Measurements from ENCODE around the gene PIGU.
"Not testable (repeated sequence)": the region's sequence is repeated elsewhere in the genome, so short reads cannot be mapped to it uniquely, and the experiment has no call there.

Gene PIGU

DNA sequence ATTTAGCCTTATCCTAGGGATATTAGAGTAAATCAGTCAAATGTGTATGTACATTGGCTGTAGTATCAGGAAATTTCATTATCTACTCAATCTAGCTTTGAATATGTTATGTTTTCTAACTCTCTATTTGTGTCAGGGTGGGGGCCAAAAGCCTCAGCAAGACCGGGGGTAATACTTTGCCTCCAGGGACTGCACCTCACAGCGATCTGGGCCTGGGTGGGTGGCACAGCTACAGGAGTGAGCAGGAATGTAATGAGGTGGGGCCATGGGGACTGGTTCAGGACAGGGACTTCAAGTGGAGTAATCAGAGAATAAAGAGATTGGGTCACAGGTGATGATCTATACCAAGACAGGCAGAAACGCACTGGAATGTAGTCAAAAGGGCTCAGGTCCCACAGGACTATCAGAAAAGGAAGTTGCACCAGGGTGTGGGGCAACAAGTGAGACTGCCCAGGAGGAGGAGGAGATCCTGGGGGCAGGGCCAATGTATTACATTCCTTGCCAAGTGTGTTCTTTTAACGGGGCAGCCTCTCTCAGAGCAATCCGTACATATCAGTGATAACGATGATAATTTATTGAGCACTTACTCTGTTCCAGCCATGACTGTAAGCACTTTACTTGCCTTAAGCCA is 54.0 kb downstream of the PIGU start:
- DNase-seq (ENCODE audit: low read depth in 3 of 3) = no peak

- DNase-seq (ENCODE audit: low read depth in 3 of 3) = no peak
Measured at GRCh38 chr20:34621383-34622367, 55.2 kb downstream of the PIGU start.

- no peak for DNase-seq (ENCODE audit: low read depth in 3 of 3)
Measured at GRCh38 chr20:34621036-34621343, 55.9 kb downstream of the PIGU start.

GRCh38 chr20:34618676-34619075 is 58.2 kb downstream of the PIGU start:
- DNase-seq (ENCODE audit: low read depth in 3 of 3) = no peak

DNA sequence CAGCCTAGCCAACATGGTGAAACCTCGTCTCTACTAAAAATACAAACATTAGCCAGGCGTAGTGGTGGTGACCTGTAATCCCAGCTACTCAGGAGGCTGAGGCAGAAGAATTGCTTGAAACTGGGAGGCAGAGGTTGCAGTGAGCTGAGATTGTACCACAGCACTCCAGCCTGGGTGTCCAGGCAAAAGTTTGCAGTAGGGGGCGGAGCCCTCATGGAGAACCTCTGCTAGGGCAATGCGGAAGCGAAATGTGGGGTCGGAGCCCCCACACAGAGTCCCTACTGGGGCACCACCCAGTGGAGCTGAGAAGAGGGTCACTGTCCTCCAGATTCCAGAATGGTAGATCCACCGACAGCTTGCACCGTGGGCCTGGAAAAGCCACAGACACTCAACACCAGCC is 60.0 kb downstream of the PIGU start:
- not testable (repeated sequence) for DNase-seq (ENCODE audit: low read depth in 3 of 3)

GRCh38 chr20:34615477-34615876 is 61.4 kb downstream of the PIGU start:
- DNase-seq (ENCODE audit: low read depth in 3 of 3) = no peak

DNA sequence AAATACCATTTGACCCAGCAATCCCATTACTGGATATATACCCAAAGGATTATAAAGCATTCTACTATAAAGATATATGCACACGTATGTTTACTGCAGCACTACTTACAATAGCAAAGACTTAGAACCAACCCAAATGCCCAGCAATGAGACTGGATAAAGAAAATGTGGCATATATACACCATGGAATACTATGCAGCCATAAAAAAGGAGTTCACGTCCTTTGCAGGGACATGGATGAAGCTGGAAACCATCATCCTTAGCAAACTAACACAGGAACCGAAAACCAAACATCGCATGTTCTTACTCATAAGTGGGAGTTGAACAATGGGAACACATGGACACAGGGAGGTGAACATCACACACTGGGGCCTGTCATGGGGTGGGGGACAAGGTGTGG is 64.9 kb downstream of the PIGU start:
- DNase-seq (ENCODE audit: low read depth in 3 of 3) = not testable (repeated sequence)

DNA sequence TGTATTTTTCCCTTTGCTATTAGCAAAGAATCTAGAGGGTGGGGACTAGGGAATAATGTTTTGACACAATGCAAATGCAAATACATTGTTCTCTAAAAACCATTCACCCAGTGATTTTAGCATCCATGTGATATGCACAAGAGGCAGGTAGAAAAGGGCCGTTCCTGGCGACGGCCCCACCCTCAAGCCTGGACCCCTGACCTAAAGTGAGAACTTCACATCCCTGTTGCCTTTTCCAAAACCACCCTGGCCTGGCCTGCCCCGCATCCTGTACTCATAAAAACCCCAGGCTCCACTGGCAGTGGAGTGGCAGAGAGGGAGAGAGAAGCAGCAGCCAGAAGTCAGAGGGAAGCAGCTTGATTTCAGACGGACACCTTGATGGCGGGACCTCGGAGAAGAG is 69.8 kb downstream of the PIGU start:
- no peak for DNase-seq (ENCODE audit: low read depth in 3 of 3)

GRCh38 chr20:34604980-34605788 is 71.7 kb downstream of the PIGU start:
- DNase-seq (ENCODE audit: low read depth in 3 of 3) = no peak

DNA sequence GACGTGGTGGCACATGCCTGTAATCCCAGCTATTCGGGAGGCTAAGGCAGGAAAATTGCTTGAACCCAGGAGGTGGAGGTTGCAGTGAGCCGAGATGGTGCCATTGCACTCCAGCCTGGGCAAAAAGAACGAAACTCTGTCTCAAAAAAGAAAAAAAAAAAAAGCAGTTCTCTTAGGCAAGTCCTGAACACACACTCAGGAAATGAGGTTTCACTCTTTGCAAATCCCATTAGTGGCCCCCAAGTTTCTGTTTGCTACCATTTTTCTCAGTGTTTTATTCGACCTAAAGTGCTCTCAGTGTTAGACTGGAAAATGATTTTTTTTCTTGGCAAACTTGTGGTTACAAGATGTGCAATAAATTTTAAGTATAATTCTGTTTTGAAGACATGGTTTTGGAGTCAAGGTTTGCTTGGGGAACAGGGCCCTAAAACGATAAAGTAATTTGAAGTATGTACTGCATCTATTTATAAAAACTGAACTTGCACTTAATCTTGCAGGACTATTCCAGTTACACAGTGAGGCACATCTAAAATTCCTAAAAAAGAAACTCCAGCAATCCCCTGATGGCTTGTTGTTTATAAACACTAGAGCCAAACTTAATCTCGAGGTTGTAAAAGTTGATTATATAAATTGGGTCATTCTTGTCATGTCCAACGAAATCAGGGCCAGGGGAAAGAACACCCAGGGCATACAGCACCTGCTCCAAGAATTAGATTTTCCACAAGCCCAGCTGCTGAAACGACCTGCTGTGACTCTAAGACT is 75.8 kb downstream of the PIGU start:
- no peak for DNase-seq (ENCODE audit: low read depth in 3 of 3)

DNA sequence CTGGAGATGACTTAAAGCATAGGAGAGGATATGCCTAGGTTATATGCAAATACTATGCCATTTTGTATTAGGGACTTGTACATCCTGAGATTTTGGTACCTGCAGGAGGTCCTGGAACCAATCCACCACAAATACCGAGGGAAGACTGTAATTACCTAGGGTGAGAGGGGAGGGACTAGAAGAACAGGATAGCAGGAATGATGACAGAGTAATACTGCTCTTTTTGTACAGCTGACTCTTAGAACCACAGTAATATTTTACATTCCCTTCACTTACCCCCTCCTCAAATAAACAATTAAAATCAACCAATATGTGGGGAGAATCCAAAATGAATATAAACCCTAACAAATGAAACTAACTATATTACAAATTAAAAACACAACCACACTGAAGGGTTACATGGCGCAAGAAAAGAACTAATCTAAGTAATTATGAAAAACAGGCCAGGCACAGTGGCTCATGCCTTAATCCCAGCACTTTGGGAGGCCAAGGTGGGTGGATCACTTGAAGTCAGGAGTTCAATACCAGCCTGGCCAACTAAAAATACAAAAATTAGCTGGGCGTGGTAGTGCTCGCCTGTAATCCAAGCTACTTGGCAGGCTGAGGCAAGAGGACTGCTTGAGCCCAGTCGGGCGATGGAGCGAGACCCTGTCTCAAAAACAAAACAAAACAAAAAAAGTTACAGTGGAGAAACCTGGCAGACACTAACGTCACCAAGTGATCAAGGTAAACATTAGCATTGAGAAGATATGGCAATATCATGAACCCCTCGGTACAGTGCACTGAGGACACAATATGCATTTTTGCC is 81.3 kb downstream of the PIGU start:
- DNase-seq (ENCODE audit: low read depth in 3 of 3) = no peak

GRCh38 chr20:34586488-34587163 is 90.3 kb downstream of the PIGU start:
- no peak for DNase-seq (ENCODE audit: low read depth in 3 of 3)

- no peak for DNase-seq (ENCODE audit: low read depth in 3 of 3)
Measured at GRCh38 chr20:34585019-34585418, 91.9 kb downstream of the PIGU start.

DNA sequence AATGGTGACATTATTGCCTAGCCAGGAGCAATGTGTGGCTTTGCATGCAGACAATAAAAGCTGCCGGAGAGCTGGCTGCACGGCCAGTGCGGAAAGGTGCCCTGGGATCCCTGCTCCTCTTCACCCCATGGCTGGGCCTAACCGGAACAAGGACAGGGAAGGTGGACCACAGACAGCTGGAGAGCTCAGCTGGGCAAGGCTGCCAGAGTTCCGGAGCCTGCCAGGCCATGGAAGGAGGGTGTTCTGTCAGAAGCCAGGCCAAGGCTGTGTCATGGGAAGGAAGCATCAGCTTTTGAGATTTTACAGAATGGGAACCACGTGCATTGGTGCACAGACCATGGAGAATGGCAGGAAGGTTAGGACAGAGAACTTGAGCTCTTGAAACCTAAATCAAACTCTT is 93.3 kb downstream of the PIGU start:
- DNase-seq (ENCODE audit: low read depth in 3 of 3) = no peak

DNA sequence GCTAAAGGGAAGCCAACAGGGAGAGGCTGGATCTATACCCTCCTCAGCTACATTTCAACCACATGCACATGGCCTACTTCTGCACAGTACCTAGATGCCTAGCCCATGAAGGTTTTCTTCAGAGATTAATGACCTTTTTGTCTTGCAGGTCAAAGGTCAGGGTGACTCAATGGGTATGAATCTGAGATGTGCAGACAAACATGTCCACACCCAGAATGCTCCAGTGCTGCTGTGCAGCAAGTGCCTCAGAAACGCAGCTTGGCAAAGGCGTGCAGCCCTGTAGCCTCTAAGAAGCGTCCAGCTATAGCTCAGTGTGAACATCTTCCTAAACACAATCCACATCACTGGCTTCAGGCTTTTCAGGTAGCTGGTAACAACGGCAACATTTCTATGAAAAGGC is 94.0 kb downstream of the PIGU start:
- DNase-seq (ENCODE audit: low read depth in 3 of 3) = no peak

DNA sequence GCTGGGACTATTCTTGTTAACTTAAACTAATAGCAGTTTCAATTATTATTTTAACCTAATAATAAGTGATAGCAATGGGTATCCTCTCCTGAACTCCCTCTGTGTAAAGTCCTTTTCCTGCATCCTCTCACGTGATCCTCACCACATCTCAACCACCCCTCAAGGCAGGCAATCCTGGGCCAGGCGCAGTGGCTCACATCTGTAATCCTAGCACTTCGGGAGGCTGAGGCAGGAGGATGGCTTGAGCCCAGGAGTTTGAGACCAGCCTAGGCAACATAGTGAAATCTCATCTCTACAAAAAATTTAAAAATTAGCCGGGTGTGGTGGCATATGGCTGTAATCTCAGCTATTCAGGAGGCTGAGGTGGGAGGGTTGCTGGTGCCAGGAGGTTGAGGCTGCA is 94.7 kb downstream of the PIGU start:
- DNase-seq (ENCODE audit: low read depth in 3 of 3) = no peak

DNA sequence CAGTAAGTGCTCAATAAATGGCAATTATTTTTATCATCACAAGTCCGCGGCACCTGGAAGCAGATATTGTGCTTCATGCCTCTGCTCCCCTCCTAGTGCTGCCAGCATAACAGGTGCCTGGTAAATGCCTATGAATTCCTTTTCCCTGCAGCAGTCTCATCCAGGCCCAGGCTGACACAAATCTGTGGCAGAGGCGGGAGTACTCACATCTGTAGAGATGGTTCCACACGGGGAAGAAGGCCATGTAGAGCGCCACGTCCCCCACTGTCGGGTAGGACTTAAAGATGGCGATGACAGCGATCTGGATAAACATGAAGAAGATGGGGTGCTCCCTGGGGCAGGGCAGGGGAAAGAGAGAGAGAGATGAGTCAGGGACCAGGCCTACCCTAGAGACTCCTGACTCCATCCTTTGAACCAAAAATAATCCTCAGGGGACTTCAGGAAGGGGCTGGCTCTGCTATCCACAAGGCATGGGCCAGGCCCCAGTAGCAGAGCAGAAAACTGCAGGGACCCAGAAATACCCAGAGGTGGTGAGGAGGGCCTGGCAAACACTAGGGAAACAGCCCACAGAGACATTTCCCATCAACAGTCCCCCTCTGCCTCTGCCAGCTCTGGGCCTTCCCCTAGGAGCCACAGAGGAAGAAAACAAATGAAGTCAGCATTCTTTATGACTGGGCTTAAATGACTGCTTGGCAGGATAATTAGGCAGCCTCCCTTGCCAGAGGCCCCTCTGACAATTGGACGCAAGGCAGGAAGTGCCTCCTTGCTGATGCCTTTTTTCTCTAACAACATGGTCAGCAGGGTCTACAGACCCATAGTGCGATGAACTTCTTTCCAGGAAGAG is 95.3 kb downstream of the PIGU start:
- peak in 2 of 3 donors; percentile 17 to 38 for DNase-seq (ENCODE audit: low read depth in 3 of 3)

DNA sequence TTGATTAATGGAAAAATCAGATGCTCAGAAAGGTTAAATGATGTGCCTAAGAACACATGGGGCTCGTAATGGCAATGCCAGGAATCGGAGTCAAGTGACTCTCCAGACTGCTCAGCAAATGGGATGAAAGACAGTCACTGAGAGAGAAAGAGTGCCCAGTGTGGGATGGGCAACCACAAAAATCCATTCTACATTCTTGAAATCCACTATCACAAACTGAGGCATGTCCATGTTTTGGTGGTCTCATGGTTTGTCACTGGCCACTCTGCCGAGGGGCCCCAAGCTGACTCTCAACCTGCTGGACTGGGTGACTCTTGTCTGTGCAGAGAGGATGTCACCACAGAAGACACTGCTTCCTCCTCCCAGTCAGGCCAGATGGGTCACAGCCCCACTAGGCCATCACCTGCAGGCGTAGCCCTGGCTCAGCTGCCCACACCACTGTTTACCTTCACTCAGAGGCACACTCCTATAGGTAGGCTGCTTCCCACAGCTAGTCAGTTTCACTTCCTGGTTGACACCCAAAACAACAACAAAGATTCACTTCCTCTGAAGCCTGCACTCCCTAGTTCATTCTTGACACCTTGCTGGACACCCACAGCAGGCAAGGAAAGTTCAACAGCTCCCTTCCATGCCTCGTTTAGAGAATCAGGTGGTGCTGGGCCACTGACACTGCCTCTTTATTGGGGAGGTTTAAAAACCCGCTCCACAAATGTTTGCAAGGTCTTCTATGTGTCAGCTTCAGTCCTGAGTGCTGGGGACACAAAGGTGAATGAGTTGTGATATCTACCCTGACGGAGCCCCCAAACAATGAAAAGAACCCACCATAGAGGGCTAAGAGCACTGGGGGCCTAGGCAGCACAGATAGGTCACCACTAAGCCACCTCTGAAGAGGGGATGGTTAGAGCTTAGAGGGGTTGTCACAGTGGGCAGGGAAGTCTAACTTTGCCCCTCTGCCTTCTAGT is 96.6 kb downstream of the PIGU start:
- no peak for DNase-seq (ENCODE audit: low read depth in 3 of 3)

All from stimulated activated CD4-positive, alpha-beta T cell treated with anti-CD3 and anti-CD28 coated beads, TNF-alpha, amount 100 ng/mL, for 48 hours (primary cell).